SK-N-SH treated with all-trans-retinoic acid at 6 μM for 48 hours (cell line): ENCODE data around the gene BCL2L13.

Source experiments
- ATAC-seq: fragments of 200-7000 bp; cut with Tn5 transposase; 3 replicates; pipeline ENCODE4 v1.9.1; 2020; ENCODE audit warnings: mild to moderate bottlenecking, moderate library complexity
- ARNTL ChIP-seq: fragments of 450-650 bp; formaldehyde crosslinking; IDR thresholded peaks from 2 replicates; pipeline ENCODE4 v1.5.0; 2020; ENCODE audit warnings: low read depth, mild to moderate bottlenecking, moderate library complexity, borderline replicate concordance
- BACH2 ChIP-seq: fragments of 250-450 bp; sonication (Bioruptor Pico); IDR thresholded peaks from 2 replicates; pipeline ENCODE4 v1.9.0; 2021; ENCODE audit warnings: mild to moderate bottlenecking, borderline replicate concordance
- CREB5 ChIP-seq: fragments of 250-450 bp; sonication (Bioruptor Pico); IDR thresholded peaks from 2 replicates; pipeline ENCODE4 v1.5.1; 2020; ENCODE audit warnings: low read depth, mild to moderate bottlenecking, moderate library complexity
- CSDC2 ChIP-seq: fragments of 250-450 bp; sonication (Bioruptor Pico); IDR thresholded peaks from 2 replicates; pipeline ENCODE4 v1.5.0; 2020; ENCODE audit warnings: mild to moderate bottlenecking, moderate library complexity
- CSRNP3 ChIP-seq: fragments of 250-450 bp; sonication (Bioruptor Pico); IDR thresholded peaks from 2 replicates; pipeline ENCODE4 v1.5.1; 2021; ENCODE audit warnings: mild to moderate bottlenecking, moderate library complexity
- ESRRG ChIP-seq: fragments of 250-450 bp; sonication (Bioruptor Pico); IDR thresholded peaks from 2 replicates; pipeline ENCODE4 v1.6.1; 2021; ENCODE audit warnings: mild to moderate bottlenecking
- GLIS3 ChIP-seq: fragments of 250-450 bp; sonication (Bioruptor Pico); IDR thresholded peaks from 2 replicates; pipeline ENCODE4 v1.5.0; 2020; ENCODE audit warnings: mild to moderate bottlenecking, moderate library complexity
- OSR1 ChIP-seq: fragments of 250-450 bp; sonication (Bioruptor Pico); IDR thresholded peaks from 2 replicates; pipeline ENCODE4 v1.8.0; 2022; ENCODE audit warnings: moderate library complexity, mild to moderate bottlenecking, inconsistent platforms
- PATZ1 ChIP-seq: fragments of 250-450 bp; sonication (Bioruptor Pico); IDR thresholded peaks from 2 replicates; pipeline ENCODE4 v1.8.0; 2020; ENCODE audit warnings: mild to moderate bottlenecking, moderate library complexity, borderline replicate concordance
- POU6F1 ChIP-seq: fragments of 250-450 bp; sonication (Bioruptor Pico); IDR thresholded peaks from 2 replicates; pipeline ENCODE4 v1.8.0; 2021; ENCODE audit warnings: low read depth, mild to moderate bottlenecking, moderate library complexity, borderline replicate concordance
- PPARA ChIP-seq: fragments of 250-450 bp; sonication (Bioruptor Pico); IDR thresholded peaks from 2 replicates; pipeline ENCODE4 v1.5.0; 2020; ENCODE audit warnings: mild to moderate bottlenecking, borderline replicate concordance
- RARB ChIP-seq: fragments of 250-450 bp; sonication (Bioruptor Pico); IDR thresholded peaks from 2 replicates; pipeline ENCODE4 v1.8.0; 2021; ENCODE audit warnings: mild to moderate bottlenecking, moderate library complexity
- SNAI2 ChIP-seq: fragments of 250-450 bp; sonication (Bioruptor Pico); IDR thresholded peaks from 2 replicates; pipeline ENCODE4 v1.5.0; 2020; ENCODE audit warnings: mild to moderate bottlenecking, moderate library complexity
- TCF4 ChIP-seq: fragments of 250-450 bp; sonication (Bioruptor Pico); IDR thresholded peaks from 2 replicates; pipeline ENCODE4 v1.8.0; 2021; ENCODE audit warnings: mild to moderate bottlenecking, moderate library complexity, borderline replicate concordance
- TOX ChIP-seq: fragments of 250-450 bp; sonication (Bioruptor Pico); IDR thresholded peaks from 2 replicates; pipeline ENCODE4 v1.8.0; 2021; ENCODE audit warnings: mild to moderate bottlenecking, moderate library complexity, borderline replicate concordance
- TSHZ2 ChIP-seq: fragments of 250-450 bp; sonication (Bioruptor Pico); IDR thresholded peaks from 2 replicates; pipeline ENCODE4 v1.5.0; 2020; ENCODE audit warnings: mild to moderate bottlenecking, moderate library complexity
- ZC3H10 ChIP-seq: fragments of 250-450 bp; sonication (Bioruptor Pico); IDR thresholded peaks from 2 replicates; pipeline ENCODE4 v1.5.1; 2021; ENCODE audit warnings: mild to moderate bottlenecking, moderate library complexity
- ZFP30 ChIP-seq: fragments of 450-650 bp; formaldehyde crosslinking; IDR thresholded peaks from 2 replicates; pipeline ENCODE4 v1.5.0; 2022; ENCODE audit warnings: mild to moderate bottlenecking, moderate library complexity
- ZNF8 ChIP-seq: fragments of 450-650 bp; formaldehyde crosslinking; IDR thresholded peaks from 2 replicates; pipeline ENCODE4 v1.5.0; 2020; ENCODE audit warnings: mild to moderate bottlenecking, moderate library complexity

BCL2L13 gene

GRCh38 chr22:17612057-17612456, 26.5 kb upstream of the BCL2L13 start:
- TF ChIP-seq CSDC2 (CRISPR knock-in tag), result no peak
- no peak for TF ChIP-seq ESRRG (CRISPR knock-in tag)
- no peak for TF ChIP-seq ZFP30
- TF ChIP-seq CREB5 (CRISPR knock-in tag), result no peak
- TF ChIP-seq ZNF8 (CRISPR knock-in tag), result no peak
- TF ChIP-seq SNAI2 (CRISPR knock-in tag), result no peak
- no peak for TF ChIP-seq TOX (CRISPR knock-in tag)
- TF ChIP-seq PPARA, result no peak
- TF ChIP-seq RARB, result no peak
- TF ChIP-seq PATZ1, result no peak
- no peak for TF ChIP-seq TCF4 (CRISPR knock-in tag)
- no peak for TF ChIP-seq CSRNP3 (CRISPR knock-in tag)
- no peak for TF ChIP-seq OSR1 (CRISPR knock-in tag)
- no peak for ATAC-seq

- ATAC-seq, result no peak
These were observed 25.3 kb upstream of the BCL2L13 start for GRCh38 chr22:17613280-17613679.

GRCh38 chr22:17627961-17628405, 10.6 kb upstream of the BCL2L13 start:
- ATAC-seq, result no peak; the same call in 1 of the 3 replicates
- TF ChIP-seq BACH2 (no peak), GLIS3 (no peak), POU6F1 (CRISPR knock-in tag) (no peak), CSRNP3 (CRISPR knock-in tag) (no peak), ZC3H10 (CRISPR knock-in tag) (no peak), ARNTL (no peak)

More at GRCh38 chr22:17613280-17613679, 25.3 kb upstream of the BCL2L13 start:
- TF ChIP-seq POU6F1 (CRISPR knock-in tag), result no peak
- TF ChIP-seq, all 23 proteins: peak for 0

GRCh38 chr22:17628406-17629172, 10.0 kb upstream of the BCL2L13 start, which contains the start of gene ATP6V1E1:
Gene ATP6V1E1, minus strand, starts transcription at chr22:17628749. Its CDS starts 114 bp downstream, at chr22:17628635.
- no peak for TF ChIP-seq OSR1 (CRISPR knock-in tag)
- TF ChIP-seq TOX (CRISPR knock-in tag), result no peak
- TF ChIP-seq TSHZ2 (CRISPR knock-in tag), result no peak
- TF ChIP-seq BACH2, result no peak
- TF ChIP-seq SNAI2 (CRISPR knock-in tag), result no peak
- TF ChIP-seq ARNTL, result no peak
- TF ChIP-seq, all 23 proteins: peak for 0
- ATAC-seq, result peak; percentile 99
